Endodermal cell (in vitro differentiated cells): Measurements from ENCODE around the gene TTLL5. TPM values are rescaled to one million over a fixed set of nuclear protein-coding genes. Genes with fewer than 3 reads are reported as not detected.

Source experiments
- DNase-seq: peaks from one replicate; pipeline ENCODE4 v3.0.0-alpha.2; 2017
- H3K27ac ChIP-seq: 2 replicates; pipeline ENCODE4 v1.5.1; 2013; ENCODE audit warnings: mild to moderate bottlenecking, low read depth, low read length, moderate library complexity
- H3K27me3 ChIP-seq: 2 replicates; pipeline ENCODE4 v1.6.1; 2013; ENCODE audit warnings: mild to moderate bottlenecking, low read length, moderate library complexity; ENCODE audit not compliant: insufficient read depth, control insufficient read depth, poor library complexity, severe bottlenecking
- H3K36me3 ChIP-seq: 2 replicates; pipeline ENCODE4 v1.7.0; 2013; ENCODE audit warnings: mild to moderate bottlenecking, low read length, moderate library complexity; ENCODE audit not compliant: control insufficient read depth, insufficient read depth
- H3K4me1 ChIP-seq: one replicate; pipeline ENCODE4 v1.7.0; 2013; ENCODE audit warnings: low read length; ENCODE audit not compliant: control insufficient read depth, insufficient read depth
- H3K4me3 ChIP-seq: 2 replicates; pipeline ENCODE4 v1.5.1; 2013; ENCODE audit warnings: mild to moderate bottlenecking, low read length, moderate library complexity
- H3K9ac ChIP-seq: 2 replicates; pipeline ENCODE4 v1.6.1; 2013; ENCODE audit warnings: mild to moderate bottlenecking, low read length, moderate library complexity; ENCODE audit not compliant: poor library complexity, severe bottlenecking; ENCODE audit errors: extremely low read depth
- H3K9me3 ChIP-seq: 2 replicates; pipeline ENCODE4 v1.6.1; 2013; ENCODE audit warnings: mild to moderate bottlenecking, low read length, moderate library complexity; ENCODE audit not compliant: control insufficient read depth
- H3K27ac Mint-ChIP-seq: 2 replicates; pipeline ENCODE4 v1.8.0; 2020; ENCODE audit warnings: mixed read lengths
- H3K27me3 Mint-ChIP-seq: 2 replicates; pipeline ENCODE4 v1.8.0; 2021; ENCODE audit warnings: mild to moderate bottlenecking, mixed read lengths; ENCODE audit not compliant: insufficient read depth
- H3K36me3 Mint-ChIP-seq: 2 replicates; pipeline ENCODE4 v1.8.0; 2020; ENCODE audit warnings: low read depth, mixed read lengths
- H3K4me1 Mint-ChIP-seq: 2 replicates; pipeline ENCODE4 v1.8.0; 2020; ENCODE audit warnings: mixed read lengths
- H3K4me3 Mint-ChIP-seq: 2 replicates; pipeline ENCODE4 v1.8.0; 2020; ENCODE audit warnings: mild to moderate bottlenecking, moderate library complexity, mixed read lengths
- H3K9me3 Mint-ChIP-seq: 2 replicates; pipeline ENCODE4 v1.8.0; 2020; ENCODE audit warnings: mild to moderate bottlenecking, mixed read lengths
- CTCF ChIP-seq: fragments of 200-600 bp; sonication (generic); conservative IDR thresholded peaks from 2 replicates; pipeline ENCODE4 v1.5.0; 2021; ENCODE audit warnings: antibody characterized with exemption, mild to moderate bottlenecking
- WGBS, 2 experiments: methylation state at CpG; one replicate each; pipeline versions ENCODE4 v1.1.5 to v1.1.7; 2013; ENCODE audit warnings: missing lambda C conversion rate in 2 of 2, mixed read lengths in 1 of 2; ENCODE audit not compliant: insufficient coverage in 1 of 2, insufficient read length in 1 of 2; 5-methylcytosine and 5-hydroxymethylcytosine counted together
- total RNA-seq, 2 donors: library from RNA; stranded (reverse); fragmentation: NEBNext Ultra II Directional in 1 of 2; extraction: Animal tissue kit (Norgen Biotek cat#: 25700) in 1 of 2; gene quantifications; 2 replicates in 1 of 2; 3 replicates in 1 of 2; pipeline ENCODE4 v1.2.1, GENCODE V29; 2021

The TTLL5 gene
- total RNA-seq, 2 donors from 2014 or later: 50.5 to 54.2 TPM

GRCh38 chr14:75757644-75758402, 96.8 kb downstream of the TTLL5 start:
- Histone ChIP-seq H3K9ac (no peak overlapping the region), H3K36me3 (peaks cover 41% of the 10 kb centered on the region), H3K4me1 (no peaks in the 10 kb centered on the region), H3K27me3 (no peaks in the 10 kb centered on the region), H3K4me3 (no peak overlapping the region), H3K9me3 (no peaks in the 10 kb centered on the region), H3K27ac (no peak overlapping the region)
- TF ChIP-seq CTCF: no peak
- no peak for DNase-seq
- Mint-ChIP-seq H3K4me3 (no peak overlapping the region), H3K36me3 (peaks cover 38% of the 10 kb centered on the region), H3K27me3 (no peaks in the 10 kb centered on the region), H3K4me1 (no peaks in the 10 kb centered on the region), H3K27ac (no peak overlapping the region), H3K9me3 (no peaks in the 10 kb centered on the region)
- WGBS, 2 experiments: 95 to 100% methylated on average over 2 to 3 of the region's 4 CpGs

GRCh38 chr14:75764020-75764419, 103.0 kb downstream of the TTLL5 start:
- H3K4me3 Mint-ChIP-seq: no peak overlapping the region
- no peaks in the 10 kb centered on the region for H3K9me3 Mint-ChIP-seq
- H3K36me3 Mint-ChIP-seq: peaks cover 19% of the 10 kb centered on the region
- Histone ChIP-seq H3K4me1 (no peaks in the 10 kb centered on the region), H3K36me3 (peaks cover 39% of the 10 kb centered on the region), H3K27ac (no peak overlapping the region), H3K4me3 (no peak overlapping the region), H3K9me3 (no peaks in the 10 kb centered on the region), H3K9ac (no peak overlapping the region), H3K27me3 (no peaks in the 10 kb centered on the region)
- no peaks in the 10 kb centered on the region for H3K27me3 Mint-ChIP-seq
- no peak for TF ChIP-seq CTCF
- 97% methylated on average over 4 of the region's 4 CpGs; no CpG with 5 or more reads in 1 of the 2 experiments for WGBS, 2 experiments
- DNase-seq: no peak
- H3K27ac Mint-ChIP-seq: peak overlapping the region; percentile 14
- H3K4me1 Mint-ChIP-seq: no peaks in the 10 kb centered on the region

- WGBS, 2 experiments: 90 to 93% methylated on average over 5 to 9 of the region's 9 CpGs
- Histone ChIP-seq H3K9ac (no peak overlapping the region), H3K9me3 (no peaks in the 10 kb centered on the region), H3K4me3 (no peak overlapping the region), H3K27ac (no peak overlapping the region), H3K27me3 (no peaks in the 10 kb centered on the region), H3K36me3 (peaks cover 44% of the 10 kb centered on the region), H3K4me1 (no peaks in the 10 kb centered on the region)
- no peaks in the 10 kb centered on the region for H3K9me3 Mint-ChIP-seq
- no peaks in the 10 kb centered on the region for H3K4me1 Mint-ChIP-seq
- no peak for TF ChIP-seq CTCF
- H3K4me3 Mint-ChIP-seq: no peak overlapping the region
- no peaks in the 10 kb centered on the region for H3K27me3 Mint-ChIP-seq
- DNase-seq: no peak
- H3K27ac Mint-ChIP-seq: no peak overlapping the region
- H3K36me3 Mint-ChIP-seq: peaks cover 12% of the 10 kb centered on the region
These were observed 108.1 kb downstream of the TTLL5 start for GRCh38 chr14:75769047-75769685.
